DMS153 treated with DMSO at 0.1 percent for 48 hours (cell line): Measurements from ENCODE around the gene ZC3H4.
"Not testable (repeated sequence)": the region's sequence is repeated elsewhere in the genome, so short reads cannot be mapped to it uniquely, and the experiment has no call there.

Experiments used
- DNase-seq: peaks from one replicate; lab custom pipeline; 2025; ENCODE audit not compliant: unreplicated experiment; lab: John Stamatoyannopoulos, UW

Gene ZC3H4

GRCh38 chr19:47109177-47109540, 4.4 kb downstream of the ZC3H4 start:
- no peak for DNase-seq

GRCh38 chr19:47107953-47108746, 5.4 kb downstream of the ZC3H4 start:
- no peak for DNase-seq

GRCh38 chr19:47107202-47107952, 6.2 kb downstream of the ZC3H4 start:
- no peak for DNase-seq

GRCh38 chr19:47106821-47107201, 6.8 kb downstream of the ZC3H4 start:
- DNase-seq: no peak

GRCh38 chr19:47105874-47106273, 7.7 kb downstream of the ZC3H4 start:
- DNase-seq: no peak

- no peak for DNase-seq
These were observed 8.9 kb downstream of the ZC3H4 start for GRCh38 chr19:47104680-47105079.

GRCh38 chr19:47102346-47103060, 11.1 kb downstream of the ZC3H4 start:
- DNase-seq: no peak

GRCh38 chr19:47101116-47101515, 12.5 kb downstream of the ZC3H4 start:
- not testable (repeated sequence) for DNase-seq

GRCh38 chr19:47100290-47100689, 13.3 kb downstream of the ZC3H4 start:
- DNase-seq: no peak

GRCh38 chr19:47099576-47100050, 14.0 kb downstream of the ZC3H4 start:
- DNase-seq: no peak

- DNase-seq: no peak
These were observed 15.0 kb downstream of the ZC3H4 start for GRCh38 chr19:47098608-47099007.

GRCh38 chr19:47097396-47098201, 16.0 kb downstream of the ZC3H4 start:
- DNase-seq: no peak

- DNase-seq: no peak
These were observed 16.9 kb downstream of the ZC3H4 start for GRCh38 chr19:47096721-47097120.

GRCh38 chr19:47096100-47096704, 17.4 kb downstream of the ZC3H4 start:
- peak; percentile 2 for DNase-seq

- no peak for DNase-seq
These were observed 18.0 kb downstream of the ZC3H4 start for GRCh38 chr19:47095476-47096099.

GRCh38 chr19:47094557-47095475, 18.8 kb downstream of the ZC3H4 start:
- no peak for DNase-seq

GRCh38 chr19:47093841-47094240, 19.7 kb downstream of the ZC3H4 start:
- DNase-seq: no peak

GRCh38 chr19:47093254-47093653, 20.3 kb downstream of the ZC3H4 start:
- no peak for DNase-seq

- no peak for DNase-seq
These were observed 23.7 kb downstream of the ZC3H4 start for GRCh38 chr19:47089767-47090350.
